Tibial nerve (tissue), 4 donors: Measurements from ENCODE around the gene ALG2. TPM values are rescaled to one million over a fixed set of nuclear protein-coding genes. Genes with fewer than 3 reads are reported as not detected.

ENCODE experiments used
- DNase-seq, 2 donors: peaks; one replicate each; pipeline ENCODE4 v3.0.0-alpha.2; 2019; ENCODE audit warnings: low spot score in 2 of 2
- H3K27ac ChIP-seq, 4 donors: fragments of 200-600 bp; sonication (generic) in 3 of 4; one replicate each; pipeline ENCODE4 v1.5.1; 2017 to 2019; ENCODE audit warnings: mild to moderate bottlenecking in 1 of 4
- H3K27me3 ChIP-seq, 2 donors: fragments of 200-600 bp; sonication (generic) in 1 of 2; one replicate each; pipeline versions ENCODE4 v1.5.1 to v1.6.0; 2017 to 2019
- H3K36me3 ChIP-seq, 3 donors: fragments of 200-600 bp; sonication (generic); one replicate each; pipeline ENCODE4 v1.5.1; 2018 to 2019
- H3K4me1 ChIP-seq, 4 donors: fragments of 200-600 bp; sonication (generic) in 3 of 4; one replicate each; pipeline ENCODE4 v1.5.1; 2017 to 2019
- H3K4me3 ChIP-seq, 4 donors: fragments of 200-600 bp; sonication (generic) in 3 of 4; one replicate each; pipeline ENCODE4 v1.5.1; 2017 to 2019; ENCODE audit warnings: mild to moderate bottlenecking in 1 of 4, moderate library complexity in 1 of 4
- H3K9me3 ChIP-seq, 4 donors: fragments of 200-600 bp; sonication (generic) in 3 of 4; one replicate each; pipeline ENCODE4 v1.5.1; 2017 to 2019
- EP300 ChIP-seq, 2 donors: sonication (generic); formaldehyde crosslinking; IDR thresholded peaks; one replicate each; pipeline ENCODE4 v1.6.1; 2017; ENCODE audit warnings: antibody characterized with exemption in 2 of 2, mild to moderate bottlenecking in 1 of 2
- POLR2A ChIP-seq, 2 donors: fragments of 450-650 bp; IDR thresholded peaks; one replicate each; pipeline ENCODE4 v1.6.1; 2017; ENCODE audit warnings: antibody characterized with exemption in 2 of 2, mild to moderate bottlenecking in 2 of 2, moderate library complexity in 2 of 2
- WGBS, 2 donors: methylation state at CpG; one replicate each; pipeline ENCODE4 v1.1.5; 2018; 5-methylcytosine and 5-hydroxymethylcytosine counted together
- total RNA-seq, 4 donors: library from RNA; depleted of rRNA; stranded (reverse); fragments of >200 nt; gene quantifications; one replicate each; pipeline ENCODE4 v1.1.0, GENCODE V29; 2016
- TF ChIP-seq, protein P1 (sequence below), 5 experiments: fragments of 200-600 bp in 3 of 5; fragments of 450-650 bp in 2 of 5; sonication (generic) in 3 of 5; IDR thresholded peaks; one replicate each; pipeline ENCODE4 v1.5.1; 2016 to 2019; ENCODE audit warnings: antibody characterized with exemption in 5 of 5, mild to moderate bottlenecking in 3 of 5, moderate library complexity in 2 of 5

The ALG2 gene, protein sequence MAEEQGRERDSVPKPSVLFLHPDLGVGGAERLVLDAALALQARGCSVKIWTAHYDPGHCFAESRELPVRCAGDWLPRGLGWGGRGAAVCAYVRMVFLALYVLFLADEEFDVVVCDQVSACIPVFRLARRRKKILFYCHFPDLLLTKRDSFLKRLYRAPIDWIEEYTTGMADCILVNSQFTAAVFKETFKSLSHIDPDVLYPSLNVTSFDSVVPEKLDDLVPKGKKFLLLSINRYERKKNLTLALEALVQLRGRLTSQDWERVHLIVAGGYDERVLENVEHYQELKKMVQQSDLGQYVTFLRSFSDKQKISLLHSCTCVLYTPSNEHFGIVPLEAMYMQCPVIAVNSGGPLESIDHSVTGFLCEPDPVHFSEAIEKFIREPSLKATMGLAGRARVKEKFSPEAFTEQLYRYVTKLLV
- total RNA-seq, result 10 to 100 TPM; 22.7 to 38.3 (median 29.3) TPM

DNA sequence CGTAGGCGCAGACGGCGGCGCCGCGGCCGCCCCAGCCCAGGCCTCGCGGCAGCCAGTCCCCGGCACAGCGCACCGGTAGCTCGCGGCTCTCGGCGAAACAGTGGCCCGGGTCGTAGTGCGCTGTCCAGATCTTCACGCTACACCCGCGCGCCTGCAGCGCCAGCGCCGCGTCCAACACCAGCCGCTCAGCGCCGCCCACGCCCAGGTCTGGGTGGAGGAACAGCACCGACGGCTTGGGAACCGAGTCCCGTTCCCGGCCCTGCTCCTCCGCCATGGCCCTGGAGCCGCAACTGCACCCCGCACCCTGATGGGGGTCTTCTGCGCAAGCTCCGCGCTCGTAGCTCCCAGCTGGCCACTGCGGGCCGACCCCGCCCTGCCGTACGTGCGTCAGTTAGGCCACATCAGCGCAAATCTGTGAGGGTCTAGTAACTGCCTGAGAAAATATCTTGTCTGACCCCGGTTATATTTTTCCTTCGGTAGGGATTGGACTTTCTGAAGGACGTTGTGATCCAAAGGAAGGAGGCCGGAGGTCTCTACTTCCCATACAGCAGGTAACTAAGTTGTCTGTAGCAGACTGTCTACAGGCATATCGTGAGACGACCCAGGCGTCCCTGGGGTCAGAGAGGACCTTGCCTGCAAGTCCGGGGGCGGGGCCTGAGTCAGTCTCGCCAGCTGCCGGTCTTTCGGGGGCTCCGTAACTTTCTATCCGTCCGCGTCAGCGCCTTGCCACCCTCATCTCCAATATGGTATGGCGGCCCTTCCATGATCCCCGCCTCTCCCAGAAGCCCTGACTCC lies at the start of gene ALG2, which contains the start of gene SEC61B:
TSS of gene ALG2 (minus strand) at position 322 of the 795 bp plus-strand sequence. CDS start at position 274, 48 bp downstream.
TSS of gene SEC61B (plus strand) at position 662 of the 795 bp plus-strand sequence. CDS start at position 744, 82 bp downstream.
- Histone ChIP-seq H3K9me3 (no peaks in the 10 kb centered on the region), H3K27me3 (no peaks in the 10 kb centered on the region), H3K27ac (peak within 1 kb of the TSS; percentile 85 to 95 (median 90)), H3K36me3 (peaks cover 0 to 27% (median 0%) of the 10 kb centered on the region in 3 donors), H3K4me3 (peak within 1 kb of the TSS; percentile 76 to 95 (median 90)), H3K4me1 (peaks cover 0 to 70% (median 30%) of the 10 kb centered on the region in 4 donors)
- peak; percentile 89 to 93 for DNase-seq
- TF ChIP-seq POLR2A (IDR thresholded peaks at IDR 0.05), result peak; percentile 78 to 88
- TF ChIP-seq EP300 (IDR thresholded peaks at IDR 0.05), result peak; percentile 88 to 95
- TF ChIP-seq, protein P1, sequence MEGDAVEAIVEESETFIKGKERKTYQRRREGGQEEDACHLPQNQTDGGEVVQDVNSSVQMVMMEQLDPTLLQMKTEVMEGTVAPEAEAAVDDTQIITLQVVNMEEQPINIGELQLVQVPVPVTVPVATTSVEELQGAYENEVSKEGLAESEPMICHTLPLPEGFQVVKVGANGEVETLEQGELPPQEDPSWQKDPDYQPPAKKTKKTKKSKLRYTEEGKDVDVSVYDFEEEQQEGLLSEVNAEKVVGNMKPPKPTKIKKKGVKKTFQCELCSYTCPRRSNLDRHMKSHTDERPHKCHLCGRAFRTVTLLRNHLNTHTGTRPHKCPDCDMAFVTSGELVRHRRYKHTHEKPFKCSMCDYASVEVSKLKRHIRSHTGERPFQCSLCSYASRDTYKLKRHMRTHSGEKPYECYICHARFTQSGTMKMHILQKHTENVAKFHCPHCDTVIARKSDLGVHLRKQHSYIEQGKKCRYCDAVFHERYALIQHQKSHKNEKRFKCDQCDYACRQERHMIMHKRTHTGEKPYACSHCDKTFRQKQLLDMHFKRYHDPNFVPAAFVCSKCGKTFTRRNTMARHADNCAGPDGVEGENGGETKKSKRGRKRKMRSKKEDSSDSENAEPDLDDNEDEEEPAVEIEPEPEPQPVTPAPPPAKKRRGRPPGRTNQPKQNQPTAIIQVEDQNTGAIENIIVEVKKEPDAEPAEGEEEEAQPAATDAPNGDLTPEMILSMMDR (IDR thresholded peaks at IDR 0.05), result peak in 1 of 5 experiments; percentile 48
- 0 to 1% methylated on average over 24 to 37 of the region's 70 CpGs for WGBS, 2 donors

DNA sequence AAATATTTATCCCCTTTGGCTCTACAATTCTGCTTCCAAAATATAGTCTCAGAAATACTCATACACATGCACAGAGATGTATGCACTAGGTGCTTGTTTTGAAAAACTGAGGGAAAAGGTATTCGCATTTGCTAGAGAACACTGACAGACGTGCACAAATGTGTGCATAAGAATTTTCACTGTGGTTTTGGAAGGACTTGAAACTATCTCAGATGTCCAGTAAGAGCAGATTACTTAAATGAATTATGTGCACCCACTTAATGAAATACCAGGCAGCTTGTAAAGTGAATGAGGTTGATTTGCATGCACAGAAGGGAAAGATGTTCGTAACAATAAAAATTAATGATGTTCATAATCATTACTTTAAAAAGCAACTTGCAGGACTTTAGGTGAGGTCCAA lies 48.7 kb upstream of the ALG2 start:
- Histone ChIP-seq H3K4me1 (peaks cover 0 to 16% (median 3%) of the 10 kb centered on the region in 4 donors), H3K27me3 (no peaks in the 10 kb centered on the region), H3K9me3 (no peaks in the 10 kb centered on the region), H3K4me3 (no peak overlapping the region), H3K27ac (no peak overlapping the region), H3K36me3 (no peaks in the 10 kb centered on the region)
- TF ChIP-seq, protein P1 (IDR thresholded peaks at IDR 0.05), result no peak
- WGBS, 2 donors, result 64 to 67% methylated on average over 3 of the region's 3 CpGs
- no peak for DNase-seq

DNA sequence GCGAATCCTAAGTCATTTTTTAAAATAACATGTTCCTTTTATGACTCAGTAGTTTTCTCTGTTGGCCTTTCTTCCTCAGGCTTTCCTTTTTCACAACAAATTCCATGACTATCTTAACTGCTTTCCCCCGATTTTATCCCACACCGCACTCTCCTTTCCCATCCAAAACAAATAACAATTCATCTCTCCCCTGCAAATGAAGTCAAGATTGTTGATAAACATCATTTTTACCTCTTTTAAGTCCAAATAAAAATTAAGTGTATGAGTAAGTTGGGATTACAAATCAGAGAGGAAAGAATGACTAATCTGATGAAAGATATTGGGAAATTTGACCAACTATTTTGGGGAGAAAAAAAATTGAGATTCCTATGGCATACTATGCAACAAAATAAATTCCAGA lies 47.7 kb upstream of the ALG2 start:
- H3K27ac ChIP-seq, result no peak overlapping the region
- TF ChIP-seq EP300 (IDR thresholded peaks at IDR 0.05), result peak in 1 of 2 donors; percentile 15
- TF ChIP-seq, protein P1 (IDR thresholded peaks at IDR 0.05), result no peak
- no peaks in the 10 kb centered on the region for H3K9me3 ChIP-seq
- H3K4me1 ChIP-seq, result peaks cover 0 to 13% (median 3%) of the 10 kb centered on the region in 4 donors
- H3K27me3 ChIP-seq, result no peaks in the 10 kb centered on the region
- WGBS, 2 donors, result 60 to 62% methylated on average over 3 of the region's 3 CpGs
- DNase-seq, result no peak
- no peak overlapping the region for H3K4me3 ChIP-seq
- no peaks in the 10 kb centered on the region for H3K36me3 ChIP-seq

DNA sequence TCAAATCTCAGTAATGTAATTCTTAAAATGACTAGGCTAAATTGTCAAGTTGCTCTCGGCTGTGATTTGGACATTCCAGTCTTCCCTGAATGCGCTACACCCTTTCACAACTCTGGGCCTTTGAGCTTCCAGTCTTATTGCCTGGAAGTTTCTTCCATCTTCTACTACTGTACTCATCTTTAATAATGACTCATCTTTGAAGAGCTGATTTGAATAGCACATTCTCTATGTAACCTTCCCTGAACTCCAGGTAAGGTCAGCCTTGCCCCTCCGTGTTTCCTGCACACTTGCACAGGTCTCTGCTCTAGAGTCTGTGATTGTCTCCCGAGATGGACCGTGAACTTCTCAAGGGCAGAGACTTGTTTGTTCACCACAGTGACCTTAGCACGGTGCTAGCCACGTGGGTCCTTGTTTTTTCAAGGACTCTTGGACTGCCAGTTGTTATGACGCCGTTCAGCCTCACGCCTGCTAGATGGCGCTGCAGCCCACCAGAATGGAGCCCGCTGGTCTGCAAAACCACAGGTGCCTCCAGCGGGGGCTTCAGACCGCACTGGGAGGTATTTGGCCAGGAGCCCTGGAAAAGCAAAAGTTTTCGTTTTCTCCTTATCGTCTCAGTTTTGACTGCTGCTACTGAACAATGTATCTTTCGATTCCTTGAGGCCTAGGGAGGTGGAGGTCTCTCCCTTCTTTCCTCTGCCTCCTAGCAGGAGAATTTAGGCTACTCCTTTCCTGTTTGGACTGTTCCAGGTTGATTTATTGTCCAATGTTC lies 44.7 kb upstream of the ALG2 start:
- WGBS, 2 donors, result 10 to 17% methylated on average over 14 to 17 of the region's 17 CpGs
- no peaks in the 10 kb centered on the region for H3K9me3 ChIP-seq
- DNase-seq, result peak; percentile 46 to 60
- no peaks in the 10 kb centered on the region for H3K36me3 ChIP-seq
- no peaks in the 10 kb centered on the region for H3K27me3 ChIP-seq
- H3K27ac ChIP-seq, result no peak overlapping the region
- no peak for TF ChIP-seq EP300 (IDR thresholded peaks at IDR 0.05)
- TF ChIP-seq, protein P1 (IDR thresholded peaks at IDR 0.05), result peak; percentile 75 to 88 (median 84)
- no peak for TF ChIP-seq POLR2A (IDR thresholded peaks at IDR 0.05)
- H3K4me3 ChIP-seq, result no peak overlapping the region
- peaks cover 0 to 10% (median 3%) of the 10 kb centered on the region in 4 donors for H3K4me1 ChIP-seq
